Spinal cord (tissue), 10 donors: ENCODE data around the gene KIAA1755. TPM values are rescaled to one million over a fixed set of nuclear protein-coding genes. Genes with fewer than 3 reads are reported as not detected.

Experiments
- DNase-seq, 6 donors: peaks; one replicate each; pipeline versions ENCODE4 v3.0.0 to v3.0.0-alpha.2; 2013 to 2015; ENCODE audit warnings: low spot score in 6 of 6, low read depth in 4 of 6
- H3K27ac ChIP-seq: one replicate; pipeline ENCODE4 v1.5.1; 2013; ENCODE audit warnings: low read depth, low read length, control low read depth
- H3K27me3 ChIP-seq: one replicate; pipeline ENCODE4 v1.6.1; 2013; ENCODE audit warnings: low read length; ENCODE audit not compliant: control insufficient read depth, insufficient read depth
- H3K36me3 ChIP-seq: one replicate; pipeline ENCODE4 v1.6.1; 2013; ENCODE audit warnings: low read length; ENCODE audit not compliant: control insufficient read depth, insufficient read depth
- H3K4me1 ChIP-seq: one replicate; pipeline ENCODE4 v1.6.1; 2013; ENCODE audit warnings: low read length; ENCODE audit not compliant: control insufficient read depth, insufficient read depth
- H3K4me3 ChIP-seq: one replicate; pipeline ENCODE4 v1.5.1; 2013; ENCODE audit warnings: low read depth, low read length, control low read depth
- H3K9me3 ChIP-seq: one replicate; pipeline ENCODE4 v1.6.1; 2013; ENCODE audit warnings: low read length; ENCODE audit not compliant: control insufficient read depth, insufficient read depth
- WGBS: methylation state at CpG from one replicate; pipeline ENCODE4 v1.1.5; 2013; ENCODE audit warnings: missing lambda C conversion rate; ENCODE audit not compliant: insufficient coverage; 5-methylcytosine and 5-hydroxymethylcytosine counted together
- polyA plus RNA-seq, 2 donors: library from polyadenylated mRNA; unstranded; fragments of 120-200 nt; gene quantifications; one replicate each; pipeline ENCODE4 v1.2.1, GENCODE V29; 2013; ENCODE audit not compliant: insufficient read length in 2 of 2
- total RNA-seq, 2 donors: library from RNA; depleted of rRNA in 1 of 2; stranded (reverse); fragments of 120-200 nt in 1 of 2; fragments of >200 nt in 1 of 2; gene quantifications; one replicate each; pipeline versions ENCODE4 v1.2.3 to v1.2.4, GENCODE V29; 2013 to 2014
- donor health status: healthy.

KIAA1755 gene
- total and polyA plus RNA-seq, 4 donors: 20.8 to 51.5 (median 33.6) TPM

DNA sequence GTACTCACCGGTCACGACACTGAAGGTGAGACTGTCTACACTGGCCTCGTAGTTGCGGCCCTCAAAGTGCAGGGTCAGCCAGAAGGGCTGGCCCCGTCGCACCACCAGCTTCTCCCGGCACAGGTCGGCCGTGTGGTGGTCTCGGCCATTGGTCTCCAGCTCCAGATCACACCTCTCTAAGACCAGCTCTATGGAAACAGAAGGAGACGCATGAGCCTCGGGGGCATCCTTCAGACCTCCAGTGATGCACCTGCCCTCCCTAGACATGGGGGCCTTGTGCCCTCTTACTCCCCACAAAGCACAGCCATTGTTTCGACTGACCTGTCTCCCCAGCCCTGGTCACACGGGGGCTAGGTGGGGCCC is 99.1 kb downstream of the KIAA1755 start:
- no peak overlapping the region for H3K4me3 ChIP-seq
- WGBS: 98% methylated on average over 12 of the region's 14 CpGs
- peaks cover 22% of the 10 kb centered on the region for H3K4me1 ChIP-seq
- H3K9me3 ChIP-seq: no peaks in the 10 kb centered on the region
- no peaks in the 10 kb centered on the region for H3K36me3 ChIP-seq
- no peak overlapping the region for H3K27ac ChIP-seq
- peaks cover 7% of the 10 kb centered on the region for H3K27me3 ChIP-seq
- DNase-seq: no peak

Other genes starting within 250 kb of the KIAA1755 start
- 10 to 100 TPM; 22.9 to 25.9 TPM for gene TTI1, start 227.3 kb downstream of the KIAA1755 start, total RNA-seq
- gene TTI1, start 227.3 kb downstream of the KIAA1755 start, polyA plus RNA-seq: 10 to 100 TPM; 20.6 to 21.8 TPM
- gene RPRD1B, start 227.0 kb downstream of the KIAA1755 start, total RNA-seq: 10 to 100 TPM; 29.5 to 32.6 TPM
- 10 to 100 TPM; 25.4 to 25.7 TPM for gene RPRD1B, start 227.0 kb downstream of the KIAA1755 start, polyA plus RNA-seq
- gene TGM2, start 95.5 kb downstream of the KIAA1755 start, total RNA-seq: 10 to 100 TPM; 15.5 to 63.3 TPM
- 10 to 100 TPM; 12.9 to 23.7 TPM for gene TGM2, start 95.5 kb downstream of the KIAA1755 start, polyA plus RNA-seq
- 10 to 100 TPM in 1 of 2 donors, 1 to 10 TPM in 1; 8.7 to 11.5 TPM for gene BPI, start 43.4 kb upstream of the KIAA1755 start, total RNA-seq
- gene BPI, start 43.4 kb upstream of the KIAA1755 start, polyA plus RNA-seq: 1 to 10 TPM in 1 of 2 donors, not detected in 1; 5.0 TPM
- gene LBP, start 85.7 kb upstream of the KIAA1755 start, total RNA-seq: not detected
- not detected for gene LBP, start 85.7 kb upstream of the KIAA1755 start, polyA plus RNA-seq
- gene SNHG17, start 174.6 kb upstream of the KIAA1755 start, total RNA-seq: 10 to 100 TPM; 10.2 to 12.7 TPM
- gene SNHG17, start 174.6 kb upstream of the KIAA1755 start, polyA plus RNA-seq: 10 to 100 TPM; 27.0 to 32.3 TPM
- 10 to 100 TPM; 32.8 to 53.6 TPM for gene RALGAPB, start 212.1 kb upstream of the KIAA1755 start, total RNA-seq
- gene RALGAPB, start 212.1 kb upstream of the KIAA1755 start, polyA plus RNA-seq: 10 to 100 TPM; 35.1 to 37.4 TPM